NCI-H510A (cell line): ENCODE measurements around the gene TBC1D8.

ENCODE experiments used
- DNase-seq: peaks from one replicate; lab custom pipeline; 2025; lab: John Stamatoyannopoulos, UW

TBC1D8 gene

GRCh38 chr2:100998235-100998573 lies 153.0 kb downstream of the TBC1D8 start:
- DNase-seq = no peak

GRCh38 chr2:100997509-100998234 lies 153.5 kb downstream of the TBC1D8 start:
- DNase-seq = no peak

- no peak for DNase-seq
These were observed 155.7 kb downstream of the TBC1D8 start for GRCh38 chr2:100995309-100996075.

GRCh38 chr2:100993294-100993693 lies 157.9 kb downstream of the TBC1D8 start:
- DNase-seq = no peak

- DNase-seq = no peak
These were observed 158.9 kb downstream of the TBC1D8 start for GRCh38 chr2:100992262-100992661.

GRCh38 chr2:100991404-100991773 lies 159.8 kb downstream of the TBC1D8 start:
- no peak for DNase-seq

- DNase-seq = no peak
These were observed 160.4 kb downstream of the TBC1D8 start for GRCh38 chr2:100990650-100991403.

- no peak for DNase-seq
These were observed 161.0 kb downstream of the TBC1D8 start for GRCh38 chr2:100990166-100990565.

- DNase-seq = no peak
These were observed 161.5 kb downstream of the TBC1D8 start for GRCh38 chr2:100989666-100990065.

- DNase-seq = no peak
These were observed 162.4 kb downstream of the TBC1D8 start for GRCh38 chr2:100988630-100989417.

- DNase-seq = no peak
These were observed 163.2 kb downstream of the TBC1D8 start for GRCh38 chr2:100987974-100988373.

- DNase-seq = no peak
These were observed 163.6 kb downstream of the TBC1D8 start for GRCh38 chr2:100987536-100987935.

- DNase-seq = no peak
These were observed 165.0 kb downstream of the TBC1D8 start for GRCh38 chr2:100986157-100986556.

GRCh38 chr2:100984892-100985307 lies 166.3 kb downstream of the TBC1D8 start:
- DNase-seq = peak; percentile 15

- no peak for DNase-seq
These were observed 167.4 kb downstream of the TBC1D8 start for GRCh38 chr2:100983684-100984310.

- DNase-seq = no peak
These were observed 168.0 kb downstream of the TBC1D8 start for GRCh38 chr2:100983201-100983600.

GRCh38 chr2:100982431-100982861 lies 168.7 kb downstream of the TBC1D8 start:
- no peak for DNase-seq

- no peak for DNase-seq
These were observed 170.2 kb downstream of the TBC1D8 start for GRCh38 chr2:100981011-100981410.

- no peak for DNase-seq
These were observed 171.1 kb downstream of the TBC1D8 start for GRCh38 chr2:100980046-100980445.

- no peak for DNase-seq
These were observed 172.5 kb downstream of the TBC1D8 start for GRCh38 chr2:100978582-100979191.

GRCh38 chr2:100977511-100977910 lies 173.7 kb downstream of the TBC1D8 start:
- DNase-seq = no peak
